Loucy (cell line): Measurements from ENCODE around the gene MTSS2.

Experiments used
- H2AFZ ChIP-seq: fragments of 200-600 bp; sonication (generic); 2 replicates; pipeline ENCODE4 v1.6.0; 2016; ENCODE audit warnings: antibody characterized with exemption, mild to moderate bottlenecking, low read length, moderate library complexity
- H3F3A ChIP-seq: fragments of 200-600 bp; 2 replicates; pipeline ENCODE4 v1.6.0; 2016; ENCODE audit warnings: antibody characterized with exemption, low read depth, mild to moderate bottlenecking
- H3K27me3 ChIP-seq: fragments of 200-600 bp; sonication (generic); 2 replicates; pipeline ENCODE4 v1.6.1; 2014; ENCODE audit warnings: low read length, mild to moderate bottlenecking; ENCODE audit not compliant: insufficient read depth, poor library complexity, severe bottlenecking
- H3K36me3 ChIP-seq: fragments of 200-600 bp; sonication (generic); 2 replicates; pipeline ENCODE4 v1.6.1; 2016; ENCODE audit warnings: low read length; ENCODE audit not compliant: insufficient read depth
- H3K4me1 ChIP-seq: fragments of 200-600 bp; sonication (generic); 2 replicates; pipeline ENCODE4 v1.5.1; 2014; ENCODE audit warnings: low read length, mild to moderate bottlenecking; ENCODE audit not compliant: insufficient read depth, poor library complexity, severe bottlenecking
- H3K4me2 ChIP-seq: fragments of 200-600 bp; sonication (generic); 2 replicates; pipeline ENCODE4 v1.6.0; 2014; ENCODE audit warnings: antibody characterized with exemption, low read length, low read depth, mild to moderate bottlenecking; ENCODE audit not compliant: poor library complexity, severe bottlenecking
- H3K4me3 ChIP-seq: fragments of 200-600 bp; sonication (generic); 2 replicates; pipeline ENCODE4 v1.5.1; 2014; ENCODE audit warnings: low read length, mild to moderate bottlenecking, mixed read lengths; ENCODE audit not compliant: poor library complexity, severe bottlenecking
- H3K79me2 ChIP-seq: fragments of 200-600 bp; sonication (generic); 2 replicates; pipeline ENCODE4 v1.6.1; 2014; ENCODE audit warnings: low read length; ENCODE audit not compliant: insufficient read depth
- H3K9ac ChIP-seq: fragments of 200-600 bp; sonication (generic); 2 replicates; pipeline ENCODE4 v1.6.0; 2014; ENCODE audit warnings: mild to moderate bottlenecking, low read depth, low read length, moderate library complexity; ENCODE audit not compliant: poor library complexity, severe bottlenecking
- H3K9me2 ChIP-seq: fragments of 200-600 bp; sonication (generic); replicated peaks from 2 replicates; pipeline ENCODE4 v1.6.1; 2016; ENCODE audit warnings: low read depth, low read length, mixed read lengths
- H3K9me3 ChIP-seq: fragments of 200-600 bp; sonication (generic); 2 replicates; pipeline ENCODE4 v1.6.1; 2014; ENCODE audit warnings: mild to moderate bottlenecking, antibody characterized with exemption, low read length, low read depth; ENCODE audit not compliant: insufficient read depth
- H4K20me1 ChIP-seq: fragments of 200-600 bp; sonication (generic); 2 replicates; pipeline ENCODE4 v1.6.0; 2014; ENCODE audit warnings: antibody characterized with exemption, low read length, mild to moderate bottlenecking; ENCODE audit not compliant: insufficient read depth, poor library complexity, severe bottlenecking
- EZH2phosphoT487 ChIP-seq: fragments of 200-600 bp; IDR thresholded peaks from 2 replicates; pipeline ENCODE4 v1.6.1; 2018; ENCODE audit warnings: antibody characterized with exemption, mild to moderate bottlenecking, moderate library complexity, borderline replicate concordance
- TF ChIP-seq, protein P1 (sequence below): fragments of 200-600 bp; sonication (generic); conservative IDR thresholded peaks from 2 replicates; pipeline ENCODE4 v1.5.1; 2014; ENCODE audit warnings: mild to moderate bottlenecking, antibody characterized with exemption, low read length

The MTSS2 gene

DNA sequence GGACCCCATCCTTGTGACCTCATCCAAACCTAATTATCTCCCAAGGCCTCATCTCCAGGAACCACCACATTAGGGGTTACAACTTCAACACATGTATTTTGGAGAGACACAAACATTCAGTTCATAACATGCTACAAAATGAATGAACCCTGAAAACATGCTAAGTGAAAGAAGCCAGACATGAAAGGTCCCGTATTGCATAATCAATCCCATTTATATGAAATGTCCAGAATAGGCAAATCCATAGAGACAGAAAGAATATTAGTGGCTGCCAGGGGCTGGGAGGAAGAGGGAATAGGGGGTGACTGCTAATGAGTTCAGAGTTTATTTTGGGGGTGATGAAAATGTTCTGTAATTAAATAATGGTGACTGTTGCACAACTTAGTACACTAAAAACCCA lies 43.2 kb downstream of the MTSS2 start:
- Histone ChIP-seq H3K36me3 (no peaks in the 10 kb centered on the region), H2AFZ (no peak overlapping the region), H4K20me1 (no peaks in the 10 kb centered on the region), H3K4me2 (no peak overlapping the region), H3K79me2 (no peaks in the 10 kb centered on the region), H3K27me3 (no peaks in the 10 kb centered on the region), H3K9ac (no peak overlapping the region), H3K9me2 (no peaks in the 10 kb centered on the region), H3K4me1 (no peaks in the 10 kb centered on the region), H3K4me3 (no peak overlapping the region), H3F3A (no peaks in the 10 kb centered on the region), H3K9me3 (no peaks in the 10 kb centered on the region)
- TF ChIP-seq, protein P1, sequence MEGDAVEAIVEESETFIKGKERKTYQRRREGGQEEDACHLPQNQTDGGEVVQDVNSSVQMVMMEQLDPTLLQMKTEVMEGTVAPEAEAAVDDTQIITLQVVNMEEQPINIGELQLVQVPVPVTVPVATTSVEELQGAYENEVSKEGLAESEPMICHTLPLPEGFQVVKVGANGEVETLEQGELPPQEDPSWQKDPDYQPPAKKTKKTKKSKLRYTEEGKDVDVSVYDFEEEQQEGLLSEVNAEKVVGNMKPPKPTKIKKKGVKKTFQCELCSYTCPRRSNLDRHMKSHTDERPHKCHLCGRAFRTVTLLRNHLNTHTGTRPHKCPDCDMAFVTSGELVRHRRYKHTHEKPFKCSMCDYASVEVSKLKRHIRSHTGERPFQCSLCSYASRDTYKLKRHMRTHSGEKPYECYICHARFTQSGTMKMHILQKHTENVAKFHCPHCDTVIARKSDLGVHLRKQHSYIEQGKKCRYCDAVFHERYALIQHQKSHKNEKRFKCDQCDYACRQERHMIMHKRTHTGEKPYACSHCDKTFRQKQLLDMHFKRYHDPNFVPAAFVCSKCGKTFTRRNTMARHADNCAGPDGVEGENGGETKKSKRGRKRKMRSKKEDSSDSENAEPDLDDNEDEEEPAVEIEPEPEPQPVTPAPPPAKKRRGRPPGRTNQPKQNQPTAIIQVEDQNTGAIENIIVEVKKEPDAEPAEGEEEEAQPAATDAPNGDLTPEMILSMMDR: no peak
- no peak for TF ChIP-seq EZH2phosphoT487

DNA sequence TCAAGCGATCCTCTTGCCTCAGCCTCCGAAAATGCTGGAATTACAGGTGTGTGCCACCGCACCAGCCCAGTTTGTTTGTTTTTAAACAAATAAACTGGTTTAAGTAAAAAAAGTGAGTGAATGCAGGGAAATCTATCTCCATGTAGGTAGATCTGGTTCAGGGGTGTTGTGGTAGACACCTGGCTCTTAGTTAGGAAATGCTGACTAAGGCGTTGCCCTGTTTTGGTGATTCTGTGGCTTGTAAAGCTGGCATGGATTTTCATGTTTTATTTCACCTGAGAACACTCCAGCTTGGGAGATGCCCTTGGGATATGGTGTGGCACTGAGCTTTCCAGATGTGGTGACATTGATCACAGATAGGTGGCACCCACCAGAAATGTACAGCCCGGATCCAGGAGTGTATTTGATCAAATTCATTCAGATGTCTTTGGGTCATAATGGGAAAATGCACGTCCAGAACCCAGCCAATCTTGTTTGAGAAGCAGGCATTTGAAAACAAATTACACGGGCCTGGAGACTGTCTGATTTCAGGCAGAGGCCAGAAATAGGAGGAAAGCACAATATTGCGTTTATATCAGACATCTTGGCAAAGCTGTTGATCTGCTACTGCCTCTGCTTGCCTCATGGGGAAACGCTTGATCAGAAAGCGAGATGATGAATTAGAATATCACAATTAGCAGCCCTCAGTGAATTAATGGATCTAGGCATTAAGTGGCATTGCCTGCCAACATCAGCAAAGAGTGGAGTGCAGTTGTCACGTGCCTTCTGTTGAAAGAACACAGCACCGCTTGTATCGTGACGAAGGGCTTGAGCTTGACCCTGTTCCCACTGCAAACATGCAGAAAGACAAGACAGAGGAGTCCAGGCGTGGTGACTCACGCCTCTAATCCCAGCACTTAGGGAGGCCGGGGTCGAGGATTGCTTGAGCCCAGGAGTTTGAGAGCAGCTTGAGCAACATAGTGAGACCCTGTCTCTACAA lies 46.8 kb downstream of the MTSS2 start:
- Histone ChIP-seq H2AFZ (no peak overlapping the region), H3K9ac (no peak overlapping the region), H3K9me2 (no peaks in the 10 kb centered on the region), H3K27me3 (no peaks in the 10 kb centered on the region), H3K36me3 (no peaks in the 10 kb centered on the region), H4K20me1 (no peaks in the 10 kb centered on the region), H3K9me3 (no peaks in the 10 kb centered on the region), H3K4me3 (no peak overlapping the region), H3K4me1 (no peaks in the 10 kb centered on the region), H3F3A (no peaks in the 10 kb centered on the region), H3K79me2 (no peaks in the 10 kb centered on the region), H3K4me2 (no peak overlapping the region)
- TF ChIP-seq EZH2phosphoT487: no peak
- TF ChIP-seq, protein P1: no peak
